ENCODE data around the gene SERHL2. TPM values are rescaled to one million over a fixed set of nuclear protein-coding genes. Genes with fewer than 3 reads are reported as not detected.
"Not testable (repeated sequence)": the region's sequence is repeated elsewhere in the genome, so short reads cannot be mapped to it uniquely, and the experiment has no call there.

SERHL2 gene, protein sequence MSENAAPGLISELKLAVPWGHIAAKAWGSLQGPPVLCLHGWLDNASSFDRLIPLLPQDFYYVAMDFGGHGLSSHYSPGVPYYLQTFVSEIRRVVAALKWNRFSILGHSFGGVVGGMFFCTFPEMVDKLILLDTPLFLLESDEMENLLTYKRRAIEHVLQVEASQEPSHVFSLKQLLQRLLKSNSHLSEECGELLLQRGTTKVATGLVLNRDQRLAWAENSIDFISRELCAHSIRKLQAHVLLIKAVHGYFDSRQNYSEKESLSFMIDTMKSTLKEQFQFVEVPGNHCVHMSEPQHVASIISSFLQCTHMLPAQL
- 1.4 and 2.1 TPM in 2 replicates for total RNA-seq (2014; rRNA removed; shearing (Covaris generic))
- polyA plus RNA-seq (2014; cell fraction: nucleus; rRNA removed), result 1.9 TPM in 1 of 2 replicates, not detected in the other

DNA sequence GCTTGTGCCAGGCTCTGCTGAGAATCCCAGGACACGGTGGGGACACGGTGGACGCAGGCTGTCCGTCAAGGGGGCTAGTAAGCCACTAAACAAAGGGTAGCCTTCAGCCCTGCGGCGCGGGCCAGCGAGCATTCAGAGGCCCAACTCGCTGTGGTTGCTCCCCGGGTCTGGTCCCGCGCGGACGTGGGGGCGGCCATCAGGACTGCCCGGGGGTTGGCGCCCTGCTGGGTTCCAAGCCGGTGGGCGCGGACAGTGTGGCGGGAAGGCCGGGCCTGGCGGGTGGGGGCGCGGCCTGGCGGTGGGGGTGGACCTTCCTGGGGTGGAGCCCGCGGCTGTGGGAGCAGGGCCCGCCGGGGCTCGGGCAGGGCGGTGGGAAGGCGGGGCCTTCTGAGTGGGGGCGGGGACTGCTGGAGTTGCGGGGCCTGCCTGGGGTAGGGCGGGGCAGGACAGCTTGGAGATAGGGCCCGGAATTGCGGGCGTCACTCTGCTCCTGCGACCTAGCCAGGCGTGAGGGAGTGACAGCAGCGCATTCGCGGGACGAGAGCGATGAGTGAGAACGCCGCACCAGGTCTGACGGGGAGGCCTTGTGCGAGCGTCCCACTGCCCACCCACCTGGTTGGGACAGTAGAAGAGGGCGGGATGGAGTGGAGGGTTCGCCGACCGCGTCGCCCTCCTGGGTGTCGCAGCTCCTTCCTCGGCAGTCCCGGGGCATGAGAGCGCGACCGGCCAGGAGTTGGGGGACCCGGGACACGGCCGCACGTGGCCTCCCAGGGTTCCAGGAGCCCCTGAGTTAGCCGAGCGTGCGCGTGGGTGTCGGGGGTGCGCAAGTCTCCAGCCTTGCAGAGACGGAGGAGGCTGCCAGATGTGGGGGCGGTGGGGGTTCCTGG is at the start of gene SERHL2:
Gene SERHL2 (plus strand): TSS at position 482 of the 887 bp plus-strand sequence. CDS start 65 bp downstream, at position 547.
- DNase-seq (ENCODE audit: extremely low read depth, low read depth), result peak; percentile 65

DNA sequence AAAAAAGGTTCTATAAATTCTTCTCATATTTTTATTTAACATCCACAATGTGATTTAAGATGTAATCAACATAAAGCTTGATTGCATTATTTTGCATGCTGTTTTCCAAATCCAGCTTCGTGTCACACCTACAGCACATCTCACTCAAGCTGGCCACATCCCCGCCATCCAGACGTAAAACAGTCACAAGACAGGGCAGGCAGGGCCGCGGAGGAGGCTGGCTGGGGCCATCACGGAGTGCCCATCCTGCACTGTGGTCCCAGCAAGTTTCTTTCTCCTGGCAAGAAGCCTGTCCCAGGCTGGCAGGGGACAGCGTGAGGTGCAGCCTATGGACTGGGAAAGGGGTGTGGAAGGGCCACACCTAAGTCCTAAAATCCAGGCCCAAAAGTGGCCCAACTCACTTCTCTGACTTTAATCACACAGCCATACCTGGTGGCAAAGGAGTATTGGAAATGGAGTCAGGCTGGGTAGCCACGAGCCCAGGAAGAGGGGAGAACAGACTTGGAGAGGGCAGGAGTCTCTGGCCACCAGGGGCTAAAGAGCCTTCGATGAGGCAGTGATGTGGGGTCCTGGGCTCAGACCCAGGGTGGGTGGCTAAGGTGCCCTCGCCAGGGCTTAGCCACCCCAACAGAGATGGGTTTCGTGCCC is 45.3 kb upstream of the SERHL2 start:
- DNase-seq (ENCODE audit: extremely low read depth, low read depth), result not testable (repeated sequence)

DNA sequence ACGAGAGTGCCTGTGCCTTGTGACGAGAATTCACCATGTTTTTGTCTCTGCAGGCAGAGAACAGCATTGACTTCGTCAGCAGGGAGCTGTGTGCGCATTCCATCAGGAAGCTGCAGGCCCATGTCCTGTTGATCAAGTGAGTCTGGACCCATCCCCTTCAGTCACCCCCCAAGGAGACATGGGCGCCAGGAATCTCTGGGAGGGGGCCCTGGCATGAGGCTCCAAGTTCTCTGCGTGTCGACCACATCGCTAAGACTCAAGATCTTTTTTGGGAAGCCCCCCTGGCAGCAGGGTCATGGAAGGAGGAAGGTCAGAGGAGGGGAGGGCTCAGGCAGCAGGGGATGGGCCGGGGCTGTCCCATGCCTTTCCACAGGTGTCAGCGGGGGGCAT is 44.8 kb upstream of the SERHL2 start:
- not testable (repeated sequence) for DNase-seq (ENCODE audit: extremely low read depth, low read depth)

DNA sequence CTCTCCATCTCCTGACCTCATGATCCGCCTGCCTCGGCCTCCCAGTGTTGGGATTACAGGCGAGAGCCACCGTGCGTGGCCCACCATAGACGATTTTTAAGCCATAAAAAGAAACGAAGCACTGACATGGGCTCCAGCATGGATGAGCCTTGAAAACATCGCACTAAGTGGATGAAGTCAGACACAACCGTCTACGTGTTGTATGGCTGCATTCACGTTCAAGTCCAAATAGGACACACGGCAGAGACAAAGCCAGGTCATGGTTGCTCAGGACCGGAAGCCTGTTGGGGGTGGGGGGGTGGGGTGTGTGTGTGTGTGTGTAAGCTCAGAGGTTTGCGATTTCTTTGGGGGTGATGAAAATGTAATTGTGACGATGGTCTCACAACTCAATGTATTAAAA is 44.2 kb upstream of the SERHL2 start:
- no peak for DNase-seq (ENCODE audit: extremely low read depth, low read depth)

DNA sequence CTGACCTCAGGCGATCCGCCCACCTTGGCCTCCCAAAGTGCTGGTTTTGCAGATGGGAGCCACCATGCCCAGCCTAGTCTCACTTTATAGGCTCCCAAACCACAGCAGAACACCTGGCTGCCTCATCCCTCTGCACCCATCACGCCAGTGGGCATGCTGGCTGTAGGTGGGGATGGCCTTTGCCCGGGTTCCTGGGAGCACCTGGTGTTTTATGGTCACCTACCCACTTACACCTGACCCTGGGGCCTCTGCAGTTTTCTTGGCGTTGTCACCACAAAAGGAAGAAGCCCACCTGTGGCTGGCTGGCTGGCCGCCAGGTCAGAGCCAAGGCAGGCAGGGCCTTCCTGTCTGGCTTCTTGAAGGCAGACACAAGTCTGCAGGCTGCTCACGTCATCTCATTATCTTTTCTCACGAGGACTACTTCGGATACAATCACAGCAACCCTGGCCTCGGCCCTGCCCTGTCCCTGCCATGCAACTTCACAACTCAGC is 42.3 kb upstream of the SERHL2 start:
- DNase-seq (ENCODE audit: extremely low read depth, low read depth), result no peak

DNA sequence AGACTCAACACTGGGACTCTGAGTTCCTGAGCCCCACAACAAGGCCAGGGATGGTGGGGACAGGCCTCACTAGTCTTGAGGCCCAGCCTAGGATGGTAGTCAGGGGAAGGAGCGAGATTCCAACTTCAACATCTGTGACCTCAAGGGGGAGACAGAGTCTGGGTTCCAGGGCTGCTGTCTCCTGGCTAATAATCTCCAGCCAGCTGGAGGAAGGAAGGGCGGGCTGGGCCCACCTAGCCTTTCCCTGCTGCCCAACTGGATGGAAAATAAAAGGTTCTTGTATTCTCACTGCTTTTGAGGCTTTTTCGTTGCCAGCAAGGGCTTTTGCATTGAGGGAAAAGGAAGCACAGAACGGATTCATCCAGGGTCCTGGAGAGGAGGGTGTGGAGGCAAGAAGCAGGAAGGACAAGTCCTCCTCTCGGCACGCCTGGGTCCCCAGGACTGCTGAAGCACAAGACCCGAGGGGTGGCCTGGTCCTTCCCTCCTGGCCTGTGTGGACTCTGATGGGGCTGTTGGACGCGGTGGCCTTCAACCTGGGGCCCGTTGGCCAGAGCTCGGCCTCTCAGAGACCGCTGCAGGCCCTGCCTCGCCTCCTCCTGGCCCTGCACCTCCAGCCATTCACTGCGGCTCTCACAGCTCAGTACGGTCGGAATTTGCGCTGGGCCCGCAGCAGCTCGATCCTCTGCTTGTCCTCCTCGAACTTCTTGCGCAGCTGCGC is 41.3 kb upstream of the SERHL2 start:
- DNase-seq (ENCODE audit: extremely low read depth, low read depth), result not testable (repeated sequence)

DNA sequence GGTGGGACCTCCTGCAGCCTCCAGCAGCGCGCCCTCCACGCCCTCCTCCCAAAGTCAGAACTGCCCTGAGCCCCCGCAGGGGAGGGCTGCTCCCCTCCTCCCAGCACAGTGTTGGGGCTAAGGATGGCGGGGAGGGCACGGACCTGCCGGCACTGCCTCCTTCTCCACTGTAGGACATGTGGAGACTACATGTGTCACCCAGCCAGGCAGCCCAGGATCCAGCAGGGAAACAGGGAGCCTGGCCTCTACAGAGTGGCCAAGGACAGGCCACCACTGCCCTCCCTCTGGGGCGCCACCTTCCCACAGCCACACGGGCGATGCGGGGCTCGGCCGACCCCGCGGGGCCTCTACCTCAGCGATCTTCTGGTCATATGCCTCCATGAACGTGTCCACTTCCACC is 39.4 kb upstream of the SERHL2 start:
- DNase-seq (ENCODE audit: extremely low read depth, low read depth), result not testable (repeated sequence)

DNA sequence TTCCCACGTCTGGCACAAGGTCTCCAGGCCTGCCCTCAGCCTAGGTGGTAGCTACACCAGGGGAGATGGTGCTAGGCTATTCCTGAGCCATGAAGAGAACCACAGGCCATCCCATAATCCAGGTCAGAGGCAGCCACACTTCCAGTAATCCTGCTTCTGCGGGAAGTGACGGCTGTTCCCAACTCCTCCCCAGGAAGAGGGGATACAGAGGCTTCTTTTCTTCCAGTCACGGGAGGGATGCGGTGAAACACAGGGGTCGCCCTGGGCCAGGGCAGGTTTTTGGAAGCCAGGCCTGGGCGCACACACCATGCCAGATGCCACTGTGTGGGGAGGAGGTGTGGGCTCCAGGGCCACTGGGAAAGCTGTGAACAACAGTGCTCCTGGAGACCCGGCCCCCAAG is 38.5 kb upstream of the SERHL2 start:
- DNase-seq (ENCODE audit: extremely low read depth, low read depth), result not testable (repeated sequence)

DNA sequence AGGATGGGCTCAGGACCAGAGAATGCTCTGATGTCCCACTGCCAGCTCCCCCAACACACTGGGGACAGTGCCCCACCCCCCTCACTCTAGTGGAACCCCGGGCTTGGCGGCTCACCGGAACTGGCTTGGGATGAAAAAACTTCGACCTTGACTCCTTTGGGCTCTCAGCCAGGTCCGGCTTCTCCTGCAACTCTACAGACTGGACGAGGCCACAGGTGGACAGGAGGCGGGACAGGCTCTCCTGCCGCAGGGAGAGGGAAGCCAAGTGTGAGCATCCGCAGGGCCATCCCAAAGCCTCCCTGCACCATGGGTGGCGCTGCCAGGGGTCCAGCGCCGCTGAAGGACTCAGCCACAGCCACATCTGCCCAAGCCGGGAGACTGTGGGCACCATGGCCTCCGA is 37.9 kb upstream of the SERHL2 start:
- DNase-seq (ENCODE audit: extremely low read depth, low read depth), result no peak

DNA sequence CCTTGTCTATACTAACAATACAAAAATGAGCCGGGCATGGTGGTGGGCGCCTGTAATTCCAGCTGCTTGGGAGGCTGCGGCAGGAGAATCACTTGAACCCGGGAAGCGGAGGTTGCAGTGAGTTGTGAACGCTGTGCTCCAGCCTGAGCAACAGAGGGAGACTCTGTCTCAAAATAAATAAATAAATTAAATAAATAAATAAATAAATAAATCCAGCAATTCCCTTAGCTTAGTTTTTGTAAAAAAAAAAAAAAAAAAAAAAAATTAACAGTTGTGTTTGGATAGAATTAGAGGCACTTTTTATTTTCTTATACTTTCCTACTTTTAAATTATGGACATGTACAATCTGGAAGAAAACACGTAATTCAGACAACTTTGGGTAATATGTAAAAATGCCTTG is 36.7 kb upstream of the SERHL2 start:
- not testable (repeated sequence) for DNase-seq (ENCODE audit: extremely low read depth, low read depth)

DNA sequence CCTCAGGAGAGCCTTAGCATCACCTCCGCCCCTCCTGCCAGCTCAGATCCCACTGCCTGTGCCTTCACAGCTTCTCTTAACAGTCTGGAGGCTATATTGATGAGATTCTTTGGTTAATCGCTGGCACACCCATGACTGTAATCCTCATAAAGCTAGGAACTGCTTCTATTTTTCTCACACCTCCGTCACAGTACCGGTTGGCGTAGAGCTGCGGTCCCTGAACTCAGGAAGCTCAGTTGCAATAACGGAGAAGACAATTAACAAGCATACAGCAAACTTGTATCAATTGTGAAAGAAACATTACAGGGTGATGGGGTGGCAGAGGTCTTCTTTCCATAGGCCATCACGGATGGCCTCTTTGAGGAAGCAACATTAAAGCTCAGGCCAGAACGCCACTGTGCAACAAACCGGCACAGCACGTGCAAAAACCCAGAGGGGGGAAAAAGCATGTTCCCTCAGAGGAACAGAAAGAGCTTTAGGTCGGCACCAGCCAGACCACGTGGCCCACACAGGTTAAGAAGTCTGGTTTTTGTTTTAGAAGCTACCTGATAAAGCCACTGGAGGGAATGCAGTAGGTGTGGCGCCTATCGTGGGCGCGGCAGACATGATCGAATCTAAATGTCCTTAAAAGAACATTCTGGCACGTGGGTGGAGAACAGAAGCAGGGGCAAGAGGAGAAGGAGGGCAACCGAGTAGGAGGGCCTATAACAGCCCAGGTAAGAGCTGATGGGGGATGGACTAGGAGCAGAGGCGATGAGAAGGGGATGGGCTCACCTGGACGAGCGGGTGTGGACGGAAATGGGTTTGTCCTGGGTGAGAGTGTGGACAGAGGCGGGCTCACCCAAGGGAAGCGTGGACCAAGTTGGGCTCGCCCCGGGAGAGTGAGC is 34.9 kb upstream of the SERHL2 start:
- DNase-seq (ENCODE audit: extremely low read depth, low read depth), result not testable (repeated sequence)

DNA sequence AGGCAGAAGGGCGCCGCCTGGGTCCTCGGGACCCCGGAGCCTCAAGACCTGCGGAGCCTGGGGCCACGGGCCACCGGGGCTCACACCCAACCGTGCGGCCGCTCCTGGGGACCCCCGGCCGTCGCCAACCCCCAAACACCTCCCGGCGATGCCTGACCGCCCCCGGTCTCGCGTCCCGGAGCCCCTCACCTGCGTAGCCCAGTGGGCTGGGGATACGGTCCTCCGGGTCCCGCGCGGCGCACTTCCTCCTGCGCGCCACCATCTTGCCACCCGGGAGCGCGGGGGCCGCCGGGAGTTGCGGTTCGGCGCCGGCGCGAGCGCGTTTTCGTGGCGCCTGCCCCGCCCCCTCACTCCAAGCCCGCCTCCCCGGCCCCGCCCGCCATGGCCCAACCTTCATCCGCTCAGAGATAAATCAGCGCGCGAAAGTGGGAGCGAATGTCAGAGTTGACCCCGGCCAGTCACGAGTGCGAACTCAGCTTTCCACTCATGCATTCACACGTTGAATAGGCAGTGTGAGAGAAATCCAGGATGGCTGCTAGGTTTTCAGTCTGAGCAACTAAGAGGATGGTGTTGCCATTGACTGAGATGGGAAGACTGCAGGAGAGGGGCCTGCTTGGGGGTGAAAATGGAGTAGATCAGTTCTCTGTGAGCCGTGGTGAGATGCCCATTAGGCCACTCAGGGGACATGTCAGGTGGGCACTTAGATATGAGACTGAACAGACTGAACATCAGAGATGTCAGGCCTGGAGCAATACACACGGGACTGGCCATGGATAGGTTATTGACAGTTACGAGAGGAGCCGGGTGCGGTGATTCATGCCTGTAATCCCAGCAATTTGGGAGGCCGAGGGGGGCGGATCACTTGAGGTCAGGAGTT is 34.0 kb upstream of the SERHL2 start, which contains the start of gene RRP7A:
Gene RRP7A (minus strand): TSS at position 272 of the 877 bp plus-strand sequence. CDS start 10 bp downstream, at position 262.
- DNase-seq (ENCODE audit: extremely low read depth, low read depth), result peak; percentile 37

DNA sequence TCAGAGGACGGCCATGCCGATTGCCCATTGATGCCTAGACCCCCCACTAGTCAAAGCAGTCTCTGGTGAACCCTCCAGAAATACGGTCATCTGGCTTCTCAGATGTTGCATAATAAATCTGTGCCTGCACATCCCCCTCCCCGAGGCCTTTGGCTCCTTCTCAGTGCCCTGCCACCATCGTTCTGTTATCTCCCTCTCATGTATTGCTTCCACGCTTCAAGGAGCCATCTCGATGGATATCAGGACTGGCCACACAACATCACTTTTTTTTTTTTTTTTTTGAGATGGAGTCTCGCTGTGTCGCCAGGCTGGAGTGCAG is 32.6 kb upstream of the SERHL2 start:
- DNase-seq (ENCODE audit: extremely low read depth, low read depth), result no peak

DNA sequence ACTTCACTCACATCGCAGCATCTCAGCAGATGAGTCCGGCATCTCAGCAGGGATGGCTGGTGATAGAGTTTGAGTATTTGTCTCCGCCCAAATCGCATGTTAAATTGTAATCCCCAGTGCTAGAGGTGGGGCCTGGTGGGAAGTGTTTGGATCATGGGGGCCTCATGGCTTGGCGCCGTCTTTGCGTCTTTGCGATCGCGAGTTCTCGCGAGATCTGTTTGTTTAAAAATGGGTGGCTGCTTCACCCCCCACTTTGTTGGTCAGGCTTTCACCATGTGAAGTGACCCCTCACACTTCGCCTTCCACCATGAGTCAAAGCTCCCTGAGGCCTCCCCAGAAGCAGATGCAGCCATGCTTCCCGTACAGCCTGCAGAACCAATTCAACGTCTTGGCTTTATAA is 31.2 kb upstream of the SERHL2 start:
- DNase-seq (ENCODE audit: extremely low read depth, low read depth), result no peak

DNA sequence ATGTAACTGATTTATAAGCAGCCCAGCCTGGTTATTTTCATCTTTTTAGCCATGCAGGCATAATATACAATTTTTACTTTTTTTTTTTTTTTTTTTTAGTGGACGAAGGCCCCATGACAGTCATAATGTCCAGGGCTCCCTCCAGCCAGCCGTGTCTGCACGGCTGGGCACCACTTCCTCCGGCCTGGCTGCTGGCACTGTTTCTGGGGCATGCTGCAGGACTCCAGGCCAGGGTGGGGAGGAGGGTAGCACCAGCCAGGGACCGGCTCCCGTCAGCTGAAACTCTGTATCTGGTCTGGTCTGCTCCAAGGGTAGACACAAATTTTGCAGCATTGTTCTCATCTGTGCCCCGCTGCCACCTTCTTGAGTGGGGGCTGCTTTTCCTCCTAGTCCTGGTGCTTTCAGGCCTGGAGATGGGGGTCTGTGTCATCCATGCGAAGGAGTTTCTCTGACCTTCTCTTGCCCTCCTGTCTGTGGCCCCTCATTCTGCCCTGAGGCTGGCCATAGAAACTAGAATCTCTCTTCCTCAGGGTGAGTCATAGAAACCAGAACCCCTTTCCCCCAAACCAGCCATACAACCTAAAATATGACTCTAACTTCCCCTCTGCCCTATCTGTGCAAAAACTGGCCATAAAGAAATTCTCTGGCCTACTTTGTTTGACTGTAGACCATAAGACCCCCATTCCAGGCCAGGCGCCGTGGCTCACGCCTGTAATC is 25.0 kb upstream of the SERHL2 start:
- DNase-seq (ENCODE audit: extremely low read depth, low read depth), result no peak

DNA sequence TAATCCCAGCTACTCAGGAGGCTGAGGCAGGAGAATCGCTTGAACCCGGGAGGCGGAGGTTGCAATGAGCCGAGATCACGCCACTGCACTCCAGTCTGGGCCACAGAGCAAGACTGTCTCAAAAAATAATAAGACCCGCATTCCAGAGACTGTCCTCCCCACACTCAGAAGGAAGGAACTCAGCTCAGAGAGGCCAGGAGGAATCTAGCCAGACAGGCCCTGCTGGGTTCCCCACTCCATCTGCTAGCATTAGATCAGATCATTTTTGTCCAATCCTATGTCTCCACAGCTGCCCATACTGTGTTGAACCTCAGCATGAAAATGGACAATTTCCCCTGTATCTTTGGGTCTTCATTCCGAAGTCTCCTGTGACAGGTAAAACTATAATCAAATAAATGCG is 24.3 kb upstream of the SERHL2 start:
- not testable (repeated sequence) for DNase-seq (ENCODE audit: extremely low read depth, low read depth)

DNA sequence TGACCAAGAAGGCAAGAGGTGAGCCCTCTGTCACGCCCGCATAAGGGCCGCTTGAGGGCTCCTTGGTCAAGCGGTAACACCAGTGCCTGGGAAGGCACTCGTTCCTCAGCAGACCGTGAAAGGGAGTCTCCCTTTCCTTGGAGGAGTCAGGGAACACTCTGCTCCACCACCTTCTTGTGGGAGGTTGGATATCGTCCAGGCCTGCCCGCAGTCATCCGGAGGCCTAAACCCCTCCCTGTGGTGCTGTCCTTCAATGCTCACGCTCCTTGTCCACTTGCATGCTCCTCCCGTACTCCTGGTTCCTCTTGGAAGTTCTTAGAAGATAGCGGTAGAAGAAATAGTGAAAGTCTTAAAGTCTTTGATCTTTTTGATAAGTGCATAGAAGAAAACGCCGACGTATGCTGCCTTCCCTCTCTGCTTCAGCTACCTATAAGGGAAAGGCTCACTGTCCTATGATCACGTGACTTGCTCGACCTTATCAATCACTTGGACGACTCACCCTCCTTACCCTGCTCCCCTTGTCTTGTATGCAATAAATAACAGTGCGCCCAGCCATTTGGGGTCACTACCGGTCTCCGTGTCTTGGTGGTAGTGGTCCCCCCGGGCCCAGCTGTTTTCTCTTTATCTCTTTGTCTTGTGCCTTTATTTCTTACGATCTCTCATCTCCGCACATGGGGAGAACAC is 22.2 kb upstream of the SERHL2 start:
- not testable (repeated sequence) for DNase-seq (ENCODE audit: extremely low read depth, low read depth)

All from NCI-H460 (cell line).